Stimulated activated CD8-positive, alpha-beta memory T cell treated with anti-CD3 and anti-CD28 coated beads, Interleukin-15, amount 100 ng/mL, for 4 hours (primary cell): ENCODE results near the gene CTNS.

Experiments used
- DNase-seq, 2 donors: peaks; one replicate each; pipeline ENCODE4 v3.0.0-alpha.2; 2020; ENCODE audit warnings: low read depth in 2 of 2

CTNS gene

GRCh38 chr17:3622977-3623594 is 13.5 kb upstream of the CTNS start:
- no peak for DNase-seq

- DNase-seq, result no peak
Measured at GRCh38 chr17:3626831-3627768, 9.5 kb upstream of the CTNS start.

GRCh38 chr17:3627769-3628167 is 8.8 kb upstream of the CTNS start:
- no peak for DNase-seq

- no peak for DNase-seq
Measured at GRCh38 chr17:3630781-3631180, 5.8 kb upstream of the CTNS start.

- DNase-seq, result no peak
Measured at GRCh38 chr17:3632287-3632686, 4.3 kb upstream of the CTNS start.

- DNase-seq, result no peak
Measured at GRCh38 chr17:3635474-3636153, 946 bp upstream of the CTNS start.

- no peak for DNase-seq
Measured at GRCh38 chr17:3636908-3637373, 381 bp downstream of the CTNS start.

GRCh38 chr17:3639981-3640596 is 3.5 kb downstream of the CTNS start:
- DNase-seq, result no peak

GRCh38 chr17:3641014-3641413 is 4.5 kb downstream of the CTNS start:
- no peak for DNase-seq

- no peak for DNase-seq
Measured at GRCh38 chr17:3641717-3642486, 5.3 kb downstream of the CTNS start.

GRCh38 chr17:3643889-3644349 is 7.4 kb downstream of the CTNS start:
- DNase-seq, result no peak

- no peak for DNase-seq
Measured at GRCh38 chr17:3645310-3645709, 8.8 kb downstream of the CTNS start.

GRCh38 chr17:3647251-3647650 is 10.7 kb downstream of the CTNS start:
- no peak for DNase-seq

- no peak for DNase-seq
Measured at GRCh38 chr17:3647769-3648555, 11.4 kb downstream of the CTNS start.

GRCh38 chr17:3655766-3656165 is 19.2 kb downstream of the CTNS start:
- DNase-seq, result no peak

- DNase-seq, result no peak
Measured at GRCh38 chr17:3656353-3656752, 19.8 kb downstream of the CTNS start.

- DNase-seq, result no peak
Measured at GRCh38 chr17:3656755-3657587, 20.4 kb downstream of the CTNS start.

GRCh38 chr17:3657588-3657869 is 21.0 kb downstream of the CTNS start:
- DNase-seq, result no peak

- no peak for DNase-seq
Measured at GRCh38 chr17:3657874-3658783, 21.6 kb downstream of the CTNS start.
